K562 (cell line): ENCODE data around the gene LRRFIP2. TPM values are rescaled to one million over a fixed set of nuclear protein-coding genes. Genes with fewer than 3 reads are reported as not detected.
A peak's percentile ranks its signal among the peaks of the same experiment; 100 is the strongest.

Source experiments
- ATAC-seq: fragments of 200-7000 bp; cut with Tn5 transposase; 3 replicates; pipeline ENCODE4 v1.9.1; 2020; ENCODE audit warnings: moderate library complexity
- BruUV-seq: library from RNA; stranded (reverse); fragments of 400-500 nt; replicated peaks from 2 replicates; lab custom pipeline; 2021; lab: Mats Ljungman, UMichigan
- CTCF ChIA-PET: fragments of 300-600 bp; formaldehyde crosslinking; extraction: SDS; loops from one replicate; lab custom pipeline; 2021; ENCODE audit warnings: low intra/inter-chr PET ratio; lab: Yijun Ruan, JAX
- POLR2A ChIA-PET: fragments of 300-600, 350-650 bp; sonication (Branson Sonifier 250); formaldehyde crosslinking; extraction: SDS; loops from one replicate; lab custom pipeline; 2021; ENCODE audit warnings: antibody characterized with exemption, inconsistent platforms; lab: Yijun Ruan, JAX
- DNase-seq, 4 experiments: peaks; one replicate each; pipeline versions ENCODE4 v3.0.0 to v3.0.0-alpha.2; 2011 to 2018; ENCODE audit warnings: low spot score in 3 of 4, mixed read lengths in 3 of 4; ENCODE audit errors: extremely low read depth in 1 of 4
- FAIRE-seq: peaks from 2 replicates; lab custom pipeline; 2011; peaks lifted over from hg19 to GRCh38; lab: Jason Lieb, UNC
- H2AFZ ChIP-seq: 2 replicates; pipeline ENCODE4 v1.6.0; 2011; ENCODE audit warnings: low read depth, low read length, control low read depth, inconsistent platforms
- H3K27ac ChIP-seq: fragments of 200-600 bp; 3 replicates; pipeline ENCODE4 v1.8.0; 2011; ENCODE audit warnings: low read depth, mild to moderate bottlenecking, control low read depth, inconsistent platforms, low read length, moderate library complexity, mixed read lengths; ENCODE audit errors: extremely low read depth
- H3K27me3 ChIP-seq, 2 experiments: fragments of 300-600 bp in 1 of 2; 2 replicates in 1 of 2; 3 replicates in 1 of 2; pipeline versions ENCODE4 v1.6.0 to v1.8.0; 2011; ENCODE audit warnings: inconsistent platforms in 2 of 2, low read length in 2 of 2, mild to moderate bottlenecking in 1 of 2, mixed read lengths in 1 of 2, moderate library complexity in 1 of 2; ENCODE audit not compliant: control insufficient read depth in 2 of 2, insufficient read depth in 2 of 2
- H3K36me3 ChIP-seq: fragments of 300-600 bp; 3 replicates; pipeline ENCODE4 v1.8.0; 2011; ENCODE audit warnings: mild to moderate bottlenecking, low read length, inconsistent platforms; ENCODE audit not compliant: control insufficient read depth, insufficient read depth
- H3K4me1 ChIP-seq, 2 experiments: fragments of 200-600 bp in 1 of 2; replicated peaks in 1 of 2; 2 replicates in 1 of 2; 3 replicates in 1 of 2; pipeline versions ENCODE4 v1.5.1 to v1.8.0; 2011; ENCODE audit warnings: inconsistent platforms in 2 of 2, low read length in 2 of 2, mild to moderate bottlenecking in 1 of 2, mixed read lengths in 1 of 2, moderate library complexity in 1 of 2; ENCODE audit not compliant: control insufficient read depth in 2 of 2, insufficient read depth in 2 of 2
- H3K4me2 ChIP-seq: 2 replicates; pipeline ENCODE4 v1.6.1; 2011; ENCODE audit warnings: low read length, control low read depth, inconsistent platforms, mixed read lengths; ENCODE audit not compliant: insufficient read depth
- H3K4me3 ChIP-seq: fragments of 200-600 bp; sonication (generic), shearing (Covaris generic); 2 replicates; pipeline ENCODE4 v1.5.1; 2016; ENCODE audit warnings: control low read depth, inconsistent platforms
- H3K79me2 ChIP-seq: fragments of 200-600 bp; 3 replicates; pipeline ENCODE4 v1.8.0; 2011; ENCODE audit warnings: low read length, inconsistent platforms; ENCODE audit not compliant: control insufficient read depth, insufficient read depth
- H3K9ac ChIP-seq, 2 experiments: 2 replicates each; pipeline versions ENCODE4 v1.6.0 to v1.6.1; 2011; ENCODE audit warnings: low read depth in 2 of 2, low read length in 2 of 2, control low read depth in 1 of 2, inconsistent platforms in 1 of 2, mild to moderate bottlenecking in 1 of 2, mixed read lengths in 1 of 2; ENCODE audit not compliant: insufficient read depth in 1 of 2
- H3K9me1 ChIP-seq: one replicate; pipeline ENCODE4 v1.6.0; 2011; ENCODE audit warnings: inconsistent platforms, mild to moderate bottlenecking, low read length, moderate library complexity; ENCODE audit not compliant: control insufficient read depth, insufficient read depth
- H3K9me3 ChIP-seq: replicated peaks from 2 replicates; pipeline ENCODE4 v1.5.1; 2011; ENCODE audit warnings: low read depth, low read length, inconsistent platforms; ENCODE audit not compliant: control insufficient read depth, insufficient read depth
- H4K20me1 ChIP-seq: replicated peaks from 2 replicates; pipeline ENCODE4 v1.6.1; 2011; ENCODE audit warnings: low read length, inconsistent platforms, mixed read lengths; ENCODE audit not compliant: control insufficient read depth, insufficient read depth
- ATF3 ChIP-seq, 2 experiments: fragments of 450-650 bp in 1 of 2; sonication (generic) in 1 of 2; formaldehyde crosslinking in 1 of 2; IDR thresholded peaks in 1 of 2; conservative IDR thresholded peaks in 1 of 2; 2 replicates each; pipeline versions ENCODE4 v1.6.1 to v1.8.1; 2016 to 2023; ENCODE audit warnings: mild to moderate bottlenecking in 2 of 2, moderate library complexity in 2 of 2, inconsistent platforms in 1 of 2, missing genetic modification reagents in 1 of 2
- ATF7 ChIP-seq: fragments of 450-650 bp; IDR thresholded peaks from 2 replicates; pipeline ENCODE4 v1.7.1; 2014; ENCODE audit warnings: mild to moderate bottlenecking, moderate library complexity
- BRD4 ChIP-seq: fragments of 200-600 bp; sonication (generic); IDR thresholded peaks from 2 replicates; pipeline ENCODE4 v1.6.1; 2017; ENCODE audit warnings: inconsistent platforms
- CEBPB ChIP-seq: fragments of 450-650 bp; IDR thresholded peaks from 2 replicates; pipeline ENCODE4 v1.6.1; 2016; ENCODE audit warnings: missing genetic modification characterization, missing compliant biosample characterization
- CEBPG ChIP-seq, 3 experiments: fragments of 200-800 bp in 1 of 3; sonication (Bioruptor generic) in 1 of 3; sonication (generic) in 1 of 3; formaldehyde crosslinking in 1 of 3; IDR thresholded peaks in 2 of 3; conservative IDR thresholded peaks in 1 of 3; 2 replicates each; pipeline versions ENCODE4 v1.6.1 to v1.8.0; 2016 to 2022; ENCODE audit warnings: missing compliant biosample characterization in 2 of 3, missing genetic modification characterization in 2 of 3, mild to moderate bottlenecking in 1 of 3, missing genetic modification reagents in 1 of 3
- ELF2 ChIP-seq: fragments of 250-450 bp; sonication (Bioruptor Pico); IDR thresholded peaks from 2 replicates; pipeline ENCODE4 v1.5.0; 2021; ENCODE audit warnings: mild to moderate bottlenecking
- ETS2 ChIP-seq: IDR thresholded peaks from 2 replicates; pipeline ENCODE4 v1.6.1; 2016; ENCODE audit warnings: borderline replicate concordance, missing genetic modification characterization, mild to moderate bottlenecking, moderate library complexity, missing compliant biosample characterization; ENCODE audit not compliant: poor library complexity, severe bottlenecking
- JUND ChIP-seq, 2 experiments: IDR thresholded peaks; 2 replicates in 1 of 2; 3 replicates in 1 of 2; pipeline ENCODE4 v1.6.1; 2011; ENCODE audit warnings: borderline replicate concordance in 2 of 2, low read depth in 2 of 2, low read length in 2 of 2, improper control_type of control experiment in 1 of 2, missing biosample characterization in 1 of 2, missing genetic modification characterization in 1 of 2, missing genetic modification reagents in 1 of 2
- RCOR1 ChIP-seq, 2 experiments: IDR thresholded peaks; 2 replicates each; pipeline ENCODE4 v1.6.1; 2012; ENCODE audit warnings: low read depth in 2 of 2, low read length in 2 of 2, borderline replicate concordance in 1 of 2, improper control_type of control experiment in 1 of 2
- U2AF2 ChIP-seq: fragments of 200-400 bp; formaldehyde crosslinking; optimal IDR thresholded peaks from 2 replicates; pipeline ENCODE3; 2017; ENCODE audit warnings: low read depth, mild to moderate bottlenecking, low read length
- ZNF644 ChIP-seq: fragments of 200-800 bp; sonication (Bioruptor generic); IDR thresholded peaks from 2 replicates; pipeline ENCODE4 v1.6.1; 2016; ENCODE audit warnings: low read depth, missing genetic modification characterization, missing compliant biosample characterization
- ZSCAN32 ChIP-seq: fragments of 450-650 bp; formaldehyde crosslinking; IDR thresholded peaks from 2 replicates; pipeline ENCODE4 v1.4.0; 2020; ENCODE audit warnings: mild to moderate bottlenecking, moderate library complexity
- WGBS: fragments of 100-300 bp; shearing (Covaris generic); methylation state at CpG from one replicate; pipeline ENCODE4 v1.1.6; 2016; ENCODE audit warnings: low coverage, mixed read lengths; ENCODE audit not compliant: insufficient coverage; ENCODE audit errors: missing lambda C conversion rate; 5-methylcytosine and 5-hydroxymethylcytosine counted together
- in situ Hi-C: fragments of 300-500 bp; cut with MboI; formaldehyde crosslinking; loops from 4 replicates; pipeline ENCODE4 v1.15.0; 2018; ENCODE audit warnings: inconsistent platforms, mixed read lengths
- intact Hi-C: fragments of 100-400 bp; cut with micrococcal nuclease; formaldehyde crosslinking; loops from 2 replicates; pipeline ENCODE4 v1.14.2; 2022
- polyA plus RNA-seq, 8 experiments: library from polyadenylated mRNA; depleted of rRNA in 4 of 8; stranded (reverse) in 5 of 8; unstranded in 3 of 8; fragments of >200 nt; fragmentation: Nextera tagmentation in 2 of 8; fragmentation: Illumina TruSeq in 1 of 8; extraction: Ambion mirVana in 2 of 8; extraction: Trizol in 1 of 8; gene quantifications; 2 replicates each; pipeline versions ENCODE4 v1.2.1 to v1.2.3, GENCODE V29; 2011 to 2014; ENCODE audit warnings: inconsistent platforms in 1 of 8, missing spikeins in 1 of 8
- total RNA-seq, 7 experiments: library from RNA; depleted of rRNA in 6 of 7; stranded (reverse); fragments of >200 nt in 6 of 7; fragmentation: Illumina TruSeq in 2 of 7; extraction: Trizol in 2 of 7; gene quantifications; 2 replicates each; pipeline versions ENCODE4 v1.2.1 to v1.2.3, GENCODE V29; 2011 to 2021; ENCODE audit warnings: low replicate concordance in 1 of 7
- TF ChIP-seq, protein P1 (sequence below): sonication (generic); formaldehyde crosslinking; IDR thresholded peaks from 2 replicates; pipeline ENCODE4 v1.8.0; 2023; ENCODE audit warnings: mild to moderate bottlenecking, missing genetic modification reagents

Gene LRRFIP2
- total and polyA plus RNA-seq, 9 of the 15 experiments (the other 6 are each of a cell fraction or from before 2014, with no cell fraction given) = 9.9 to 53.9 (median 42.7) TPM

GRCh38 chr3:37154668-37155314 lies 19.6 kb downstream of the LRRFIP2 start:
- WGBS = 76% methylated on average over 2 of the region's 2 CpGs
- no peaks in the 10 kb centered on the region for H3K9me1 ChIP-seq
- no peaks in the 10 kb centered on the region for H3K27me3 ChIP-seq
- intact Hi-C loops = no loop called here
- no peak overlapping the region for H3K4me3 ChIP-seq
- H3K4me2 ChIP-seq = no peak overlapping the region
- POLR2A ChIA-PET = interaction anchor here (1.6 kb wide), 1 partner anchor 14 kb away, joined by 5 read pairs; no protein-coding TSS in a partner anchor
- ATAC-seq = 0 out of 3 replicates have a peak, but pooled peaks have one; percentile 19
- no peaks in the 10 kb centered on the region for H3K79me2 ChIP-seq
- TF ChIP-seq ETS2 (tag) = no peak
- TF ChIP-seq ATF7 = peak; percentile 14; the same call in 1 of the 2 replicates
- TF ChIP-seq CEBPG (CRISPR knock-in tag; IDR thresholded peaks at IDR 0.05) = peak; percentile 23; the same call in 1 of the 2 replicates
- TF ChIP-seq CEBPG (tag; conservative IDR thresholded peaks at IDR 0.05 in 1 of 2, IDR thresholded peaks at IDR 0.05 in 1 of 2) = peak; percentile 78 to 82
- no peak for TF ChIP-seq BRD4
- no peak for TF ChIP-seq RCOR1 (IDR thresholded peaks at IDR 0.05; ENCODE audit: borderline replicate concordance in 1 of 2, low read depth in 2 of 2, low read length in 2 of 2)
- TF ChIP-seq, protein P1, sequence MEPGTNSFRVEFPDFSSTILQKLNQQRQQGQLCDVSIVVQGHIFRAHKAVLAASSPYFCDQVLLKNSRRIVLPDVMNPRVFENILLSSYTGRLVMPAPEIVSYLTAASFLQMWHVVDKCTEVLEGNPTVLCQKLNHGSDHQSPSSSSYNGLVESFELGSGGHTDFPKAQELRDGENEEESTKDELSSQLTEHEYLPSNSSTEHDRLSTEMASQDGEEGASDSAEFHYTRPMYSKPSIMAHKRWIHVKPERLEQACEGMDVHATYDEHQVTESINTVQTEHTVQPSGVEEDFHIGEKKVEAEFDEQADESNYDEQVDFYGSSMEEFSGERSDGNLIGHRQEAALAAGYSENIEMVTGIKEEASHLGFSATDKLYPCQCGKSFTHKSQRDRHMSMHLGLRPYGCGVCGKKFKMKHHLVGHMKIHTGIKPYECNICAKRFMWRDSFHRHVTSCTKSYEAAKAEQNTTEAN (CRISPR knock-in tag) = no peak
- peak; percentile 70 for TF ChIP-seq ATF3 (IDR thresholded peaks at IDR 0.05)
- TF ChIP-seq ATF3 (CRISPR knock-in tag; conservative IDR thresholded peaks at IDR 0.05) = no peak
- 0 out of 2 replicates have a peak, but pooled peaks have one; percentile 47 for TF ChIP-seq ZSCAN32 (CRISPR knock-in tag)
- TF ChIP-seq CEBPB = peak; percentile 77
- no peak for TF ChIP-seq ZNF644 (tag)
- TF ChIP-seq JUND (IDR thresholded peaks at IDR 0.05; ENCODE audit: borderline replicate concordance, low read depth, low read length) = no peak
- TF ChIP-seq JUND (tag; IDR thresholded peaks at IDR 0.05; ENCODE audit: borderline replicate concordance, low read depth, low read length) = no peak
- TF ChIP-seq U2AF2 = no peak
- TF ChIP-seq ELF2 (CRISPR knock-in tag) = 0 out of 2 replicates have a peak, but pooled peaks have one; percentile 37
- no peaks in the 10 kb centered on the region for H4K20me1 ChIP-seq
- no peak for FAIRE-seq
- in situ Hi-C loops = no loop called here
- H3K9ac ChIP-seq = no peak overlapping the region
- H3K36me3 ChIP-seq = peaks cover 11% of the 10 kb centered on the region; the same call in 1 of the 3 replicates
- no peaks in the 10 kb centered on the region for H3K9me3 ChIP-seq
- no peaks in the 10 kb centered on the region; a peak in 1 of 5 replicates for H3K4me1 ChIP-seq
- H3K27ac ChIP-seq = no peak overlapping the region
- CTCF ChIA-PET = no interaction called here
- DNase-seq = no peak
- H2AFZ ChIP-seq = no peak overlapping the region
- no TSS peak for BruUV-seq
